ENCODE results near the gene RAPGEF6. TPM values are rescaled to one million over a fixed set of nuclear protein-coding genes. Genes with fewer than 3 reads are reported as not detected.

Gene RAPGEF6
- total and polyA plus RNA-seq, 2 of the 4 experiments (the other 2 are of a cell fraction), result 5.8 to 18.8 TPM

DNA sequence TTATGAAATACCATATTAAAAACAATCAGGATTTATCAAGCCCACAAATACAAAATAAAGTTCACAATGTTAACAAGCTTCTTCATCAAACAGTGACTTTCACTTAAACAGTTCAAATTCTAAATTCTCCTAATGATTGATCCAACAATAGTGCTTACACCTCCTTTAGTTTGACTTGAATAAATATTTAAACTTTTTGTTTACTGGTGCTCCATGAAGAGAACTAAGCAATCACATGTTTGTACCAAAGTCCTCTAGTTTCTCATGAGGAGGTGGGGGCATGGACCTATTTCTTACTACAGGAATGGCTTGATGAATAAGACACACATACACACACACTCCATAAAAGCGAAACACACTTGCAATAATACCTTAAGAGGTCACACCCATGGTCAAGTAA lies 95.8 kb downstream of the RAPGEF6 start:
- H4K8ac ChIP-seq (ENCODE audit: low read depth in 2 of 2, low read length in 2 of 2), result no peak overlapping the region; a peak in 1 of 4 replicates
- H3K14ac ChIP-seq (replicated peaks; ENCODE audit: low read depth, low read length), result no peak overlapping the region
- H3K23ac ChIP-seq (ENCODE audit: low read depth, low read length), result no peak overlapping the region
- H3K4ac ChIP-seq (ENCODE audit: low read depth, low read length), result no peak overlapping the region
- WGBS, 2 experiments (ENCODE audit: extremely low coverage in 2 of 2, insufficient read length in 1 of 2), result no CpG with 5 or more reads among the region's 1 CpG
- H3K9ac ChIP-seq (ENCODE audit: low read depth, low read length), result no peak overlapping the region
- no peaks in the 10 kb centered on the region for H4K20me1 ChIP-seq (ENCODE audit: insufficient read depth, low read length)
- H3K27me3 ChIP-seq (ENCODE audit: control insufficient read depth, insufficient read depth, low read length), result no peaks in the 10 kb centered on the region
- DNase-seq, result no peak
- H2BK120ac ChIP-seq (ENCODE audit: low read depth, low read length), result no peak overlapping the region
- H3K36me3 ChIP-seq (ENCODE audit: control insufficient read depth, insufficient read depth, low read length), result no peaks in the 10 kb centered on the region
- H4K5ac ChIP-seq (ENCODE audit: low read depth, low read length), result no peak overlapping the region
- H2AK9ac ChIP-seq (replicated peaks; ENCODE audit: low read depth, low read length, poor library complexity), result no peak overlapping the region
- no peak overlapping the region for H3K27ac ChIP-seq (ENCODE audit: insufficient read depth, low read length)
- no peak for ATAC-seq (ENCODE audit: low read depth)
- TF ChIP-seq, protein P1, sequence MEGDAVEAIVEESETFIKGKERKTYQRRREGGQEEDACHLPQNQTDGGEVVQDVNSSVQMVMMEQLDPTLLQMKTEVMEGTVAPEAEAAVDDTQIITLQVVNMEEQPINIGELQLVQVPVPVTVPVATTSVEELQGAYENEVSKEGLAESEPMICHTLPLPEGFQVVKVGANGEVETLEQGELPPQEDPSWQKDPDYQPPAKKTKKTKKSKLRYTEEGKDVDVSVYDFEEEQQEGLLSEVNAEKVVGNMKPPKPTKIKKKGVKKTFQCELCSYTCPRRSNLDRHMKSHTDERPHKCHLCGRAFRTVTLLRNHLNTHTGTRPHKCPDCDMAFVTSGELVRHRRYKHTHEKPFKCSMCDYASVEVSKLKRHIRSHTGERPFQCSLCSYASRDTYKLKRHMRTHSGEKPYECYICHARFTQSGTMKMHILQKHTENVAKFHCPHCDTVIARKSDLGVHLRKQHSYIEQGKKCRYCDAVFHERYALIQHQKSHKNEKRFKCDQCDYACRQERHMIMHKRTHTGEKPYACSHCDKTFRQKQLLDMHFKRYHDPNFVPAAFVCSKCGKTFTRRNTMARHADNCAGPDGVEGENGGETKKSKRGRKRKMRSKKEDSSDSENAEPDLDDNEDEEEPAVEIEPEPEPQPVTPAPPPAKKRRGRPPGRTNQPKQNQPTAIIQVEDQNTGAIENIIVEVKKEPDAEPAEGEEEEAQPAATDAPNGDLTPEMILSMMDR (conservative IDR thresholded peaks at IDR 0.05; ENCODE audit: low read depth, low read length), result no peak
- no peak for TF ChIP-seq RFX5 (IDR thresholded peaks at IDR 0.05; ENCODE audit: low read depth, low read length)
- TF ChIP-seq NFE2L2 (IDR thresholded peaks at IDR 0.05; ENCODE audit: low read depth, low read length), result no peak
- no peak for TF ChIP-seq MAZ (IDR thresholded peaks at IDR 0.05; ENCODE audit: borderline replicate concordance, low read depth, low read length)
- TF ChIP-seq RAD21 (IDR thresholded peaks at IDR 0.05; ENCODE audit: low read length), result no peak
- no peak overlapping the region for H2BK15ac ChIP-seq (ENCODE audit: low read depth, low read length)
- no peak overlapping the region for H2AK5ac ChIP-seq (ENCODE audit: low read depth, low read length)
- ChIA-PET POLR2A (ENCODE audit: unreplicated experiment) (no interaction called here), CTCF (interaction anchor here (0.6 kb wide), 1 partner anchor 53 kb away, joined by 3 read pairs; no protein-coding TSS in a partner anchor)
- no peak overlapping the region; the same call in 1 of the 2 replicates for H2BK20ac ChIP-seq (ENCODE audit: low read depth, low read length)
- BruUV-seq (replicated peaks), result no TSS peak
- no peaks in the 10 kb centered on the region; the same call in 1 of the 2 replicates for H3K9me1 ChIP-seq (ENCODE audit: insufficient read depth, low read length)
- no peak overlapping the region for H3K56ac ChIP-seq (ENCODE audit: extremely low read depth, insufficient read depth, low read length)
- peaks cover 14 to 26% of the 10 kb centered on the region in 2 experiments for H3K79me1 ChIP-seq (ENCODE audit: low read depth in 1 of 2, low read length in 2 of 2)
- no peak overlapping the region for H4K91ac ChIP-seq (ENCODE audit: insufficient read depth, low read depth, low read length)
- H3K4me3 ChIP-seq (ENCODE audit: insufficient read depth, low read depth, low read length), result no peak overlapping the region
- no peak overlapping the region for H3K18ac ChIP-seq (ENCODE audit: low read depth, low read length)
- dilution Hi-C loops (cut with HindIII; ENCODE audit: low sequenced_read_pairs, unreplicated experiment), result no loop called here
- peaks cover 6% of the 10 kb centered on the region for H3K4me1 ChIP-seq (ENCODE audit: control insufficient read depth, insufficient read depth, low read length)
- H2BK5ac ChIP-seq (ENCODE audit: low read depth, low read length, poor library complexity, severe bottlenecking), result no peak overlapping the region
- no peak overlapping the region for H3K4me2 ChIP-seq (ENCODE audit: low read depth, low read length)
- no peak overlapping the region for H2AFZ ChIP-seq (replicated peaks; ENCODE audit: low read length, poor library complexity)
- intact Hi-C loops (cut with micrococcal nuclease), result no loop called here
- H3K9me3 ChIP-seq (ENCODE audit: control insufficient read depth, insufficient read depth, low read length), result no peaks in the 10 kb centered on the region
- in situ Hi-C loops (cut with MboI; ENCODE audit: low sequenced_read_pairs), result no loop called here

Data from IMR-90 (cell line).